Fibroblast of lung (primary cell): ENCODE results near the gene TASOR2.

Experiments used
- CTCF ChIP-seq, 2 donors: IDR thresholded peaks in 1 of 2; conservative IDR thresholded peaks in 1 of 2; 1 replicate in 1 of 2; 2 replicates in 1 of 2; pipeline ENCODE4 v1.5.1; 2011 to 2012; ENCODE audit warnings: low read length in 2 of 2, control low read depth in 1 of 2, inconsistent platforms in 1 of 2, low read depth in 1 of 2, mild to moderate bottlenecking in 1 of 2
- EZH2 ChIP-seq: IDR thresholded peaks from 2 replicates; pipeline ENCODE4 v1.5.1; 2012; ENCODE audit warnings: low read length, control low read depth, mild to moderate bottlenecking; ENCODE audit errors: missing control alignments

GRCh38 chr10:5694573-5694972, 9.9 kb downstream of the TASOR2 start:
- TF ChIP-seq CTCF (conservative IDR thresholded peaks at IDR 0.05 in 1 of 2, IDR thresholded peaks at IDR 0.05 in 1 of 2; ENCODE audit: low read depth in 1 of 2, low read length in 2 of 2) (no peak), EZH2 (no peak)
